ACC112 (cell line): ENCODE data around the gene FRYL.

Source experiments
- H2AFZ ChIP-seq: fragments of 200-600 bp; sonication (generic); one replicate; pipeline ENCODE4 v1.6.0; 2017; ENCODE audit warnings: antibody characterized with exemption, low read length; ENCODE audit not compliant: unreplicated experiment
- H3K27ac ChIP-seq: fragments of 200-600 bp; sonication (generic); 2 replicates; pipeline ENCODE4 v1.5.1; 2014; ENCODE audit warnings: low read depth, mild to moderate bottlenecking, antibody characterized with exemption, low read length, moderate library complexity
- H3K27me3 ChIP-seq: fragments of 200-600 bp; sonication (generic); 2 replicates; pipeline ENCODE4 v1.6.1; 2014; ENCODE audit warnings: mild to moderate bottlenecking, antibody characterized with exemption, low read length, moderate library complexity, mixed read lengths; ENCODE audit not compliant: insufficient read depth
- H3K36me3 ChIP-seq: fragments of 200-600 bp; sonication (generic); 2 replicates; pipeline ENCODE4 v1.6.1; 2016; ENCODE audit warnings: mild to moderate bottlenecking, antibody characterized with exemption, low read length, moderate library complexity, mixed read lengths; ENCODE audit not compliant: insufficient read depth
- H3K4me1 ChIP-seq: fragments of 200-600 bp; sonication (generic); one replicate; pipeline ENCODE4 v1.6.1; 2016; ENCODE audit warnings: low read length, mixed read lengths; ENCODE audit not compliant: insufficient read depth, unreplicated experiment, control insufficient read depth
- H3K4me3 ChIP-seq: fragments of 200-600 bp; sonication (generic); 2 replicates; pipeline ENCODE4 v1.5.1; 2014; ENCODE audit warnings: mild to moderate bottlenecking, low read depth, low read length
- H3K79me2 ChIP-seq: fragments of 200-600 bp; sonication (generic); one replicate; pipeline ENCODE4 v1.6.0; 2016; ENCODE audit warnings: low read length; ENCODE audit not compliant: control insufficient read depth, unreplicated experiment, insufficient read depth

Gene FRYL

DNA sequence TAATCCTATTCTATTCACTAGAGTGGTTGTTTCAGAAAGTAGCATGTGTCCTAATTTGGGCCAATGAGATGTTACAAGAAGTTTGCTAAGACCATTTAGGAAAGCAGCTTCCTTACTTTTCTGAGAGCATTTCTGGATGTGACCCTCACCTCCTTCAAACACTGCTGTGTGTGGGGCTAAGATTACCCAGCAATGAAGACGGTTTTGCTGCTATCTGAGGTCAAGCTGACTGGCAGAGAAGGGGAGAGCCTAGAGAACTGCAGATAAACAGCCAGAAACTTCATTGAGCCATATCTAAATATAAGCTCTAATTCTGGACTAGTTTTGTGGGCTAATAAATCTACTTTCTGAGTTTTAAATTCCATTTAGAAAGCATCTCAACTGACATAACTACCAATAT, 253.7 kb downstream of the FRYL start:
- Histone ChIP-seq H3K36me3 (peaks cover 23% of the 10 kb centered on the region), H3K27ac (no peak overlapping the region), H3K4me1 (no peaks in the 10 kb centered on the region)

DNA sequence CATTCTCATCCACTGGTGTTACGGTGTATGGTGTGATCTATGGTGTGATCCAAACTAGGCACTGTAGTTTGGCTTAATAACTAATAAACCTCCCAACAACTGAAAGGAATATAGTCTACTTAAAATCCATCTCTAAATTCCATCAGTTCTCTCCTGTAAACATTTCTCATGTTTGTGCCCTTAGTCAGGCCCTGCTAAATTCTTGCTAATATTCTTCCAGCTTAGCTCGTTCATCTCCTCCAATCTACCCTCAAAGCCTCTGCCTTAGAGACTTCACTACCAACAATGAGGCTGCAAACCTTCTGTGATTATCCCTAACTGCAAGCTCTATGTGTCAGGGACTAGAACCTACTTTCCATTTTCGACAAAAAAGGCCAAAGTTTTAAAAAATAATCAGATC, 261.9 kb downstream of the FRYL start:
- no peak overlapping the region for H2AFZ ChIP-seq
- no peaks in the 10 kb centered on the region for H3K79me2 ChIP-seq
- H3K27me3 ChIP-seq: no peaks in the 10 kb centered on the region
- H3K36me3 ChIP-seq: peaks cover 13% of the 10 kb centered on the region; the same call in 1 of the 2 replicates
- no peaks in the 10 kb centered on the region for H3K4me1 ChIP-seq
- no peak overlapping the region for H3K27ac ChIP-seq
- H3K4me3 ChIP-seq: no peak overlapping the region

More for the DNA sequence above, 253.7 kb downstream of the FRYL start:
- no peaks in the 10 kb centered on the region for H3K27me3 ChIP-seq
- H2AFZ ChIP-seq: no peak overlapping the region
- H3K79me2 ChIP-seq: no peaks in the 10 kb centered on the region
- no peak overlapping the region for H3K4me3 ChIP-seq

DNA sequence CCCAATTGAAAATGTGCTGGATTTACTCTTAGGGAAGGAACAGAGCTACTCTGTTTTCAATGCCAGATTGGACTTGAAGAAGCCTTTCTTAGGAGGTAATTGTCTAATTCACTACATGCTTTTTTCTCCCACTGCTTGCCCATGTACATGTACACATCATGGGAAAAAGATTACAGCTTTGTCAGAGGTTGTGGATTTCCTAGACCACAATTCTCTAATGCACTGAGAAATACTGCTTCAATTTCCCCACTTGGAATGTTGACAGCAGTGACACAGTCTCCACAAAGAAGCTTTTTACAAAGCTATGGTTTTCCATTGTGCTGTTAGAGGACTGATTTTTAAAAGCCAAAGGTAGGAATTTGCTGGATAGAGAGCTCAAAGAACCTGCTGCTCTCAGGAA, 270.5 kb downstream of the FRYL start:
- peaks cover 43% of the 10 kb centered on the region for H3K36me3 ChIP-seq
- no peaks in the 10 kb centered on the region for H3K79me2 ChIP-seq
- no peak overlapping the region for H3K4me3 ChIP-seq
- no peak overlapping the region for H3K27ac ChIP-seq
- H3K27me3 ChIP-seq: no peaks in the 10 kb centered on the region
- no peaks in the 10 kb centered on the region for H3K4me1 ChIP-seq
- H2AFZ ChIP-seq: no peak overlapping the region

DNA sequence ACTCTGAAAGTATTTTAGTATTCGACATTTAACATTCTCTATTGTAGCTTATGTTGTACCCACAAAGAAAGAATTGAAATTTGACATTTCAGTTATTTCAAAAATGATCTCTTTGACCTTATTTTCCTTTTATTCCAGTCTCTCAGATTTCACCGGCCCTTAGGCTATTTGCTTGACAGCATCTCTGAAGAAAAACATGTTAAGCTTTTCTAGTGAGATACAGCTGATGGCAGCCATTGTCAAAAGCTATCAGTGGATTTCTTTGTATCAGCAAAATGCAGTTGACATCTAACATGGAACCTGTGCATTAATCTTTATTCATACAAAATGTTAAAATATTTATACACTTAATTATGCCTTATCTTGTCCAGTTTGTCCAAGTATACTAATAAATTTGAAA, 273.4 kb downstream of the FRYL start:
- Histone ChIP-seq H3K27me3 (no peaks in the 10 kb centered on the region), H3K36me3 (peaks cover 28% of the 10 kb centered on the region), H3K27ac (no peak overlapping the region), H2AFZ (no peak overlapping the region), H3K4me3 (no peak overlapping the region), H3K4me1 (no peaks in the 10 kb centered on the region), H3K79me2 (no peaks in the 10 kb centered on the region)

DNA sequence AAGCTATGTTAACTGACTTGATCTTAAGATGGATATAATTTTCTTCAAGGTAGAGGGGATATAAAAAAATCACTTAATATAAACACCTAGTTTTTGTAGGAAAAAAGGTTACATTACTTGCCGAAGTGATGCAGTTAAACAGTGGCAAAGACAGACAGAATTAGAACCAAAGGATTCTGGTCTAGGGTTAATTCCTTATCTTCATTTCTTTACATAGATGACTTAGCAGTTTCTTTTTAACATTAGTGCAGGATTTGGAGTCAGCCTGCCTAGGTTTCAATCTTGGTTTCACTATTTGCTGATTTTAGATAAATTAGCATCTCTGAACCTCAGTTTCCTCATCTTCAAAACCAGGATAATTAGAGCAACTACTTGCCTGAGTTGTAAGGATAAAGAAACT, 275.7 kb downstream of the FRYL start:
- Histone ChIP-seq H3K4me3 (no peak overlapping the region), H3K79me2 (no peaks in the 10 kb centered on the region), H3K4me1 (no peaks in the 10 kb centered on the region), H3K36me3 (peaks cover 22% of the 10 kb centered on the region), H3K27me3 (no peaks in the 10 kb centered on the region), H3K27ac (no peak overlapping the region), H2AFZ (no peak overlapping the region)

DNA sequence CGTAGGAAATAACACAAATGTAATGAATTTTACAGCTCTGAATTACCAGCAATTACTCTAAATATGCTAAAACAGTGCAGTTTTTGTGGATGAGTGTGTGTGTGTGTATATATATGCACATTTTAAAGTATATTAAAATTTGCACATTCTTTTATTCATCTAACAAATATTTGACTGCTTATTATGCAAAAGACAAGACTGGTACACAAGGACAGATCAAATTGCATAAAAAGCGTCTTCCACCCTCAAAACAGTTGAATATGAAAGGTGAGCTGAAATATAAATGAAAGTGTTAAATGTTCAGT, 276.1 kb downstream of the FRYL start:
- Histone ChIP-seq H3K27me3 (no peaks in the 10 kb centered on the region), H3K4me1 (no peaks in the 10 kb centered on the region), H3K4me3 (no peak overlapping the region), H2AFZ (no peak overlapping the region), H3K79me2 (no peaks in the 10 kb centered on the region), H3K36me3 (peaks cover 23% of the 10 kb centered on the region), H3K27ac (no peak overlapping the region)

DNA sequence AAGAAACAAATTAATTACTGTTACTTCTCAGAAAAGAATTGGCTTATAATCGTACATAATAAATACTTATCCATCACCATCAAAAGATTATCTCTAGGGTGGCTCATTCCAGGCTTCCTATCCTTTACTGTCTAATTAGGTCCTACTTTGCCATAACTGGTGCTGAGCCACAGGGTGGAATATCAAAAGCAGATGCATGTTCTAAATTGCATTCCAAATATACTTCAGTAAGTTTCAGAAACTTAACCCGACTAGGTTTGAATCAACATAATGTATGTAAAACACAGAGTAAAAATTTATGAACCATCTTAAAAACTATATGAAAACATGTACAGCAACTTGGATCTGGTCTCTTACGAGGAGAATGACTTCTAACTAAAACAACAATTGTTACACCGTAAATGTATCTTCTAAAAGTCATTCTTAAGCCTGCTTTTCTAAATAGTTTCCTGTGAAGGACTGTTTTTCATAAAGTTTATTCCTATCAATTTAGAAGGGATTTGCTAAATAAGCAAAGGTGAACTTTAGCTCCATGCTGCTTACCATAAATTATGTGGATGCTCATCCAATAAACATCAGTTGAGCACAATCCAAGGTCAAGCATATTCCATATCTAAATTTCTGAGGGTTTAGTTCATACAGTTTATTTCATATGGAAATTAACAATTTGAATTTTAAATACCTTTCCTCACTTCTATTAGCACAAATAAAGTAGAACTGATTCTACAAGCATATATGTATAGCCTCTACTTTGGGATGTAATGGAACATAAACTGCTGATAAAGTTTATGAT, 276.6 kb downstream of the FRYL start:
- Histone ChIP-seq H3K4me1 (no peaks in the 10 kb centered on the region), H2AFZ (no peak overlapping the region), H3K4me3 (no peak overlapping the region), H3K27me3 (no peaks in the 10 kb centered on the region), H3K79me2 (no peaks in the 10 kb centered on the region), H3K27ac (no peak overlapping the region), H3K36me3 (peaks cover 18% of the 10 kb centered on the region)

DNA sequence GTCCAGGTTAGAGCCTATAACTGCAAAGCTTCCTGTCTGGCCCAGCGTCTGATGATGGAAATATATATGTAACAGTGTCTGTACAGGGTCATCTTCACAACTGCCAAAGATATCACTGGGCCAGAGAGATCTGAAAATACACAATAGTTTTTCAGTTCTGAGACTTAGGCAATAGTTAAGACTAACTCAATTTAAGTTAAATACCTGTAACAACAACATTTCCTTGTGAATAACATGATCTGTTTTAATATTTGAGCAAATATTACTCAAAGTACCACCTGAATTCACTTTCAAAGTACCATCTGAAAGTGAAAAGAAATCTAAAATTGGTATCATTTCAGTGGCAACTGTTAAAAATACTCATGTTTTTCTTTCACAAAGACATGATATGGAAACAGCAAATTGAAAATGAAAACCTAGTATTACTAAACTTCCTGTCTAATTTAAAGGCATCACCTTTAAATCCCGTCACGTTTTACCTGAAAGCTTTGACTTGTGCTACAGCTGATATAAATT, 280.5 kb downstream of the FRYL start:
- no peak overlapping the region for H3K27ac ChIP-seq
- H3K27me3 ChIP-seq: no peaks in the 10 kb centered on the region
- peaks cover 8% of the 10 kb centered on the region for H3K36me3 ChIP-seq
- no peaks in the 10 kb centered on the region for H3K79me2 ChIP-seq
- no peak overlapping the region for H2AFZ ChIP-seq
- no peak overlapping the region for H3K4me3 ChIP-seq
- no peaks in the 10 kb centered on the region for H3K4me1 ChIP-seq

DNA sequence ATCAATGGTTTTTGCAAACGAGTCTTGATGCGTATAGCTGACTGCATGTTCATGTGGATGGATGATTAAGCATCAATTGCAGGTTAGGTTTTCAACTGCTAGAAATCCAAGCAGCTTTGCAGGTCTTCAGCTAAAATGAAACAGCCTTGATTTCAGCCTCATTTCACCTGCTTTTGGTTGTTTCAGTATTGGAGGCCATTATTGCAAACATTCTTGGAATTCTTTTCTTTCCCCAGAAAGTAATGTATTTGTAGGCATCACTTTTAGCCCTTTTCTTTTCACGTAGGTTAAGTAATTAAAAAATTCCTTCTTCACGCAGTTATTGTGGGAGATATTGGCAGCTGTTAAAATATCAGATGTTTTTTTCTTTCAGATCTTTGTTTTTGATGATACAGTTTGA, 281.2 kb downstream of the FRYL start:
- H3K27me3 ChIP-seq: no peaks in the 10 kb centered on the region
- no peak overlapping the region for H3K27ac ChIP-seq
- peaks cover 8% of the 10 kb centered on the region for H3K36me3 ChIP-seq

DNA sequence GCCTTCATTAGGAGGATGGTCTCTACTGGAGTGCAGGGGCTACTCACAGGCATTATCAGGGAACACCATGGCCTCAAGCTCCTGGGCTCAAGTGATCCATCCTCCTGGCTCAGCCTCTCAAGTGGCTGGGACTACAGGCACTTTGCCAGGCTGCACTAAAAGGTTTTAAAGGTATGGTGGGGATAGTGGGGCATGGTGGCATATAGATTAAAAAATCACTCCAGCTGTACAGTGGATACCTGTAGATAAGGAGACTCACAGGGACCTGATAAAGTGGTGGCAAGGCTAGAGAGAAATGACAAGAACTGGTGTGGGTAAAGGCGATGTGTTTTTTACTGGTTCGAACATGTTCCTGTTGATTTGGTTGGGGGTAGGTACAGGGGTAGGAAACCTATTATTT, 284.1 kb downstream of the FRYL start:
- Histone ChIP-seq H2AFZ (no peak overlapping the region), H3K4me3 (no peak overlapping the region), H3K27ac (no peak overlapping the region)

More for the DNA sequence above, 281.2 kb downstream of the FRYL start:
- Histone ChIP-seq H3K4me3 (no peak overlapping the region), H3K4me1 (no peaks in the 10 kb centered on the region), H3K79me2 (no peaks in the 10 kb centered on the region), H2AFZ (no peak overlapping the region)

DNA sequence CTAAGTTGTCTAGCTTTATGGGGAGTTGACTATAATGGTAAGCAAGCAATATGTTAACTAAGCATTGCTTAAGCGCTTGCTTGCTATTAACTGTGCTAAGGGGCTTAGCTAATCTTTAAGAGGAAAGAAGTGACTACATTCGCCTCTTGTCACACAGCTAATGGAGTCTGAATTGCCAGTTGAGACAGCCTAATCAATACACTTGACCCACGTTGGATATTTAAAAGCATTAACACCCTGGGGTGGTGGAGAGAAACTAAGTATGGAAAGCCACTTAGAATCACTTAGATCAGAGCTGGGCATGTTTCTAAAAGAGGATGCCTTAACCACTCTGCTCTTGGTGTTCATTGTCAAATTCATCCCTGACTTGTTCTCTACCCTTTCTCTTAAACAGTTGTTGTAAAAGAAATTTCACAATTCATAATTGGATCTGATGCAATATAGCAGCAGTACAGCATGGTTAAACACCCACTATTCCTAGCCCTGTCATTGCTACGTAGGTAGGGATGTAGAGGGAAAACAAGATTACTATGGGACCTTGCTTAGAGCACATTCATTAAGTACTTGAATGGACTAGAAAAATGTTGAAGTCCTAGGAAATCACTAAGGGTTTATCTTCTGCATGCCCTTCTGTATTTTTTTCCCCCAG, 286.5 kb downstream of the FRYL start:
- Histone ChIP-seq H2AFZ (no peak overlapping the region), H3K4me3 (no peak overlapping the region), H3K36me3 (no peaks in the 10 kb centered on the region), H3K27me3 (peaks cover 49% of the 10 kb centered on the region), H3K27ac (no peak overlapping the region), H3K79me2 (no peaks in the 10 kb centered on the region), H3K4me1 (no peaks in the 10 kb centered on the region)

More for the DNA sequence above, 284.1 kb downstream of the FRYL start:
- Histone ChIP-seq H3K79me2 (no peaks in the 10 kb centered on the region), H3K27me3 (peaks cover 26% of the 10 kb centered on the region), H3K36me3 (peaks cover 8% of the 10 kb centered on the region), H3K4me1 (no peaks in the 10 kb centered on the region)
